Activated CD8-positive, alpha-beta memory T cell treated with anti-CD3 and anti-CD28 coated beads, Interleukin-2, amount 50 U/mL, for 4 hours (primary cell): ENCODE data around the gene ZBED4.
A peak's percentile ranks its signal among the peaks of the same experiment; 100 is the strongest.
"Not testable (repeated sequence)": the region's sequence is repeated elsewhere in the genome, so short reads cannot be mapped to it uniquely, and the experiment has no call there.

Experiments used
- DNase-seq: peaks from one replicate; pipeline ENCODE4 v3.0.0-alpha.2; 2020

Gene ZBED4, protein sequence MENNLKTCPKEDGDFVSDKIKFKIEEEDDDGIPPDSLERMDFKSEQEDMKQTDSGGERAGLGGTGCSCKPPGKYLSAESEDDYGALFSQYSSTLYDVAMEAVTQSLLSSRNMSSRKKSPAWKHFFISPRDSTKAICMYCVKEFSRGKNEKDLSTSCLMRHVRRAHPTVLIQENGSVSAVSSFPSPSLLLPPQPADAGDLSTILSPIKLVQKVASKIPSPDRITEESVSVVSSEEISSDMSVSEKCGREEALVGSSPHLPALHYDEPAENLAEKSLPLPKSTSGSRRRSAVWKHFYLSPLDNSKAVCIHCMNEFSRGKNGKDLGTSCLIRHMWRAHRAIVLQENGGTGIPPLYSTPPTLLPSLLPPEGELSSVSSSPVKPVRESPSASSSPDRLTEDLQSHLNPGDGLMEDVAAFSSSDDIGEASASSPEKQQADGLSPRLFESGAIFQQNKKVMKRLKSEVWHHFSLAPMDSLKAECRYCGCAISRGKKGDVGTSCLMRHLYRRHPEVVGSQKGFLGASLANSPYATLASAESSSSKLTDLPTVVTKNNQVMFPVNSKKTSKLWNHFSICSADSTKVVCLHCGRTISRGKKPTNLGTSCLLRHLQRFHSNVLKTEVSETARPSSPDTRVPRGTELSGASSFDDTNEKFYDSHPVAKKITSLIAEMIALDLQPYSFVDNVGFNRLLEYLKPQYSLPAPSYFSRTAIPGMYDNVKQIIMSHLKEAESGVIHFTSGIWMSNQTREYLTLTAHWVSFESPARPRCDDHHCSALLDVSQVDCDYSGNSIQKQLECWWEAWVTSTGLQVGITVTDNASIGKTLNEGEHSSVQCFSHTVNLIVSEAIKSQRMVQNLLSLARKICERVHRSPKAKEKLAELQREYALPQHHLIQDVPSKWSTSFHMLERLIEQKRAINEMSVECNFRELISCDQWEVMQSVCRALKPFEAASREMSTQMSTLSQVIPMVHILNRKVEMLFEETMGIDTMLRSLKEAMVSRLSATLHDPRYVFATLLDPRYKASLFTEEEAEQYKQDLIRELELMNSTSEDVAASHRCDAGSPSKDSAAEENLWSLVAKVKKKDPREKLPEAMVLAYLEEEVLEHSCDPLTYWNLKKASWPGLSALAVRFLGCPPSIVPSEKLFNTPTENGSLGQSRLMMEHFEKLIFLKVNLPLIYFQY

DNA sequence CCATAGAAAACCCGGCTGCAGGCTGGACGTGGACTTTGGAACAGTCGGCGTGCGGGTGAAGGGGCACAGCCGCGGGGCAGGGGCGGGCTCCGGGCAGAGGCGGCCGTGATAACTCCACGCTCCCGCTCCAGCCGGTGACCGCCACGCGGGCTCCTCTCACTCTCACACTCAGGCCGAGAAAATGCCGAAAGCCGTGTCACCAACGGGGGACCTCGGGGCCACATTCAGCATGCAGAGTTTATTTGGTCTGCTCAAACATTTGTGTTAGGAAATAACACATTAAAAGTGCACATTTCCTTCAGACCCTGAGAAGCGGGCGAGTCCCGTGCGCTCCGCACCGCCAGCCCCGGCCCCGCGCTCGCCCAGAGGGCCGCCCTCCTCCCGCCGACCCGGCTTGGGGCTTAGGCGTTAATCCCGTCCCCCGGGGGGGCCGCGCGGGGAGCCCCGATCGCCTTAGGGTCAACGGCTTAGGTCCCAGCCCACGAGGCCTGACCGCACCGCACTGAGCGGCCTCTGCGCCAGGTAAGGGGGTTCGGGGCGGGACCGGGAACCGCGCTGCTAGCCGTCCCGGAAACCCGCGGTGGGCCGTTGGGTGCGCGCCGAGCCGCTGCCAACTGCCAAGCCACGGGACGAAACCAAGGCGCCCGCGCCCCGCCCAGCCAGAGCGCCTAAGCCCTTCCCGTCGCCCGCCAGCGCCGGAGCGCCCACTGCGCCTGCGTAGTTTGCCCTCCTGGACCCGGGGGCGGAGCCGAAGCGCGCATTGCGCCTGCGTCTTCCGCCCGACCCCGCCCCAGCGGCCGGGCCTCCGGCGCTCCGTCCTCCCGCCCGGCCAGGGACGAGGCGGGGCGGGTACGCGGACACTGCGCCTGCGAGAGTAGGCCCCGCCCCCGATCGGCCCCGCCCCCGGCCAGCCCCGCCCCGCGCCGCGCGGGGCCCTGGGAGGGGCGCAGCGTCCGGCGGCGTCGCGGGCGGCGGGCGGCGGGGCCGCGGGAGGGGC, at the start of gene ZBED4:
TSS of gene ZBED4 (plus strand) at position 947 of the 997 bp plus-strand sequence. CDS start 29,819 bp downstream, outside the sequence.
- DNase-seq: peak; percentile 99

DNA sequence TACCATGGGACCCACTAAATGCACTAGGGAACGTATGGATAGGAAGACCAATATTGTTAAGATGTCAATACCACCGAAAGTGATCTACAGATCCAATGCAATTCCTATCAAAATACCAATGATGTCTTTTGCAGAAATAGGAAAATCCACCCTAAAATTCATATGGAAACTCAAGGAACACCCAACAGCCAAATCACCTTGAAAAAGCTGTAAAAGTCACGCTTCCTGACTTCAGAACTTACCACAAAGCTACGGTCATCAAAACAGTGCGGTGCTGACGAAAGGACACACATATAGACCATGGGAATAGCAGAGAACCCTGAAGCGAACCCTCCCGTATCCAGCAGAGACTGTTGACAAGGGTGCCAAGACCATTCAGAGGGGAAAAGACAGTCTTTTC, 46.5 kb upstream of the ZBED4 start:
- DNase-seq: no peak

DNA sequence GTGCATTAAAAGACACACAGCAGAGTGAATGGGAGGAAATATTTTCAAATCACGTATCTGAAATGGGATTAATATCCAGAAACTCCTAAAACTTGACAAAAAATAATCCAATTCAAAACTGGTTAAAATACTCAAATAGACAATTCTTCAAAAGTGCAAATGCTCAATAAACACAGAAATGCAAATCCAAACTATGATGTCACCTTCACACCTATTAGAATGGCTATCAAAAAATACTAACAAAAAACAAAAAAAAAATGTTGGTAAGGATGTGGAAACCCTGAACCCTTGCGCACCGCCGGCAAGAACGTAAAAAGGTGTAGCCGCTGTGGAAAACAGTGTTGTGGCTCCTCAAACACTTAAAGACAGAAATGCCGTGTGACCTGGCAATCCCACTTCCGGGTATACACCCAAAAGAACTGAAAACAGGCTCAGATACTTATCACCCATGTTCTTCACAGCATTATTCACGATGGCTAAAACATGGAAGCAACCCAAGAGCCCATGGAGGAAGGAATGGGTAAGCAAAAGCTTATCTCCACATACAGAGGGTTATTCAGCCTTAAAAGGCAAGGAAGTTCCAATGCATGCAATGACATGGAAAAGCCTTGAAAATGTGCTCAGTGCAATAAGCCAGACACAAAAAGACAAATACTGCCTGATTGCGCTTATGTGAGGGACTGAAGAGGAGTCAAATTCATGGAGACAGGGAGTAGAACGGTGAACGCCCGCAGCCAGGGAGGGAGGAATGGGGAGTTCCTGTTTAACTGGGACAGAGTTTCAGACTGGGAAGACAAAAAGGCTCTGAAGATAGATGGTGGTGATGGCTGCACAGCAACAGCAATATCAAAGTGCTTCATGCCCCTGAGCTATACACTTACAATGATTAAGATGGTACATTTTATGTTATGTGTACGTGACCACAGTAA, 45.6 kb upstream of the ZBED4 start:
- no peak for DNase-seq

DNA sequence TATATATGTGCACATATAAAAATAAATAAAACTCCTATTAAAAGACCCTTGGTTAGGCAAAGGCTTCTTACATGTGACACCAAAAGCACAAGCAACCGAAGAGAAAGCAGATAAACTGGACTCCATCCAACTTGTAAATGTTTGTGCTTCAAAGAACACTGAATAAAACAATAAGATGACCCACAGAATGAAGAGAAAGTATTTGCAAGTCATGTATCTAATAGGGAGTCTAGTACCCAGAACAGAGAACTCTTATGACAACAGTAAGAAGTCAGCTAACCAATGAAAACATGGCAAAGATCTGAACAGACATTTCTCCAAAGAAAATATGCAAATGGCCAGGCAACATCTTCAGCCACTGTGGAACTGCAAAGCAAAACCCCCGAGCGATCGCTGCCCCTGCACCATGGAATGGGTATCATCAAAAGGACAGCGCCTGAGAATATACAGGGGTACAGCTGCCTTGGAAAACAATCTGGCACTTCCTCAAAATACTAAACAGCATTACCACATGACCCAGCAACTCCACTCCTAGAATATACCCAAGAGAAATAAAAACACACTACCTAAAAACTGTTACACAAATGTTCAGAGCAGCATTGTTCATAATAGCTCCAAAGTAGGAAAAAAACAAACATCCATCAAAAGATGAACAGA, 43.2 kb upstream of the ZBED4 start:
- DNase-seq: no peak

DNA sequence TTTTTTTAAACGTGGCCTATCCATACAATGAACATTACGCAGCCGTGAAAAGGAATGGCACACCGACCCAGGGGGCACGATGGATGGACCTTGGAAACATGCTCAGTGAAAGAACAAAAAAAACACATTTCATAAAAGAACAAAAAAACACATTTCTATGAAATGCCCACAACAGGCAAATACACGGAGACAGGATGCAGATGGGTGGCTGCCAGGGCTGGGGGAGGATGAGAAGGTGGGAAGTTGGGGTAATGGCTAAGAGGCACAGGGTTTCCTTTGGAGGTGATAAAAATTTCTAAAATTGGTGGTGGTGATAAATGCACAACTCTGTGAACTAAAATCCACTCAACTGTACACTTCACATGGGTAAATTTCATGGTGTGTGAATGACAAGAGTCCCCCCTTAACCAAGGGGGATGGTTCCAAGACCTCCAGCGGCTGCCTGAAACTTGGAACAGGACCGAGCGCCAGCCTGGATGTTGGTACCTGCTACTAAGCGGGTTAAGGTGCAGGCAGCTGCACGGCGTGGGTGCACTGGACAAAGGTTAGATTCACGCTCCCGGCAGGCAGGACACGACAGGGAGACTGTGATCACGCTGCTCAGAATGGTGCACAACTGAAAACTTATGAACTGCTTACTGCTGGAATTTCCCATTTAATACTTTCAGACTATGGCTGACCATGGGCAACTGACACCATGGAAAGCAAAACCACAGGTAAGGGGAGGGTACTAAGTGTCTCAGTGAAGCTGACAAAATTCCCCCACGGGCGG, 42.4 kb upstream of the ZBED4 start:
- DNase-seq: no peak

DNA sequence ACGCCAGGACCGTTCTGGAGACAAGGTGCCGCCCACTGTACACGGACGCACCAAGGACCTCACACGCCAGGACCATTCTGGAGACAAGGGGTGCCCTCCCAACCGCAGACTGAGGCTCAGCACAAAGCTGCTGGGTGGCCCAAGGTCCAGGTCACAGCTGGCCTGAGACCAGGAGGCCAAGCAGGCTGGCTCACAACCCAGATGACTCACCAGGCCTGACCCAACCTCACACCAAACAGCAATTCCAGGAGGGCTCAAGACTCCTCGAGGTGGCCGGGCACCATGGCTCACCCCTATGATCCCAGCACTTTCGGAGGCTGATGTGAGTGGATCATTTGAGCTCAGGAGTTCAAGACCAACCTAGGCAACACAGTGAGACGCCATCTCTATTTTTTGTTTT, 40.8 kb upstream of the ZBED4 start:
- no peak for DNase-seq

DNA sequence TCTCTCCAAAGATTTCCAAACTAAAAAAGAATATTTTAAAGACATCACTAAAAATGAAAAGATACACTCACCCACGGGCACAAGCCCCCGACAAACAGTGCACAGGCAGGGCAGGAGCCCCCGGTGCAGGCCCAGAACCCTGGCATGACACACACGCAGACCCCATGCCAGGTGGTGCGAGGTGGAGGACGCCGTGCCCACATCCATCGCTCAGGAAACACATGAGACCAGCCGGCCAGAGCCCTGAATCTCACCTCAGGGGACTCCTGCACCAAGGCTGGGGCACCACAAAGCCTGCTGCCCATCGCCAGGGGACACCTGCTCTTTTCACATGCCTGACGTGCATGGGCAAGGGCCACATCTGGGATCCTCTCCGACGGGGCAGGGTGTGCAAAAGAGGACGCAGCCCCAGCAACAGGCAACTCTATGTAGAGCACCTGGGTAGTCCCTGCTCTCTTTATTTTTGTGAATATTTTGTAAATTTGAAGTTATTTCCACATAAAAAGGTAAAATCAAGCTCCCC, 39.4 kb upstream of the ZBED4 start:
- no peak for DNase-seq

DNA sequence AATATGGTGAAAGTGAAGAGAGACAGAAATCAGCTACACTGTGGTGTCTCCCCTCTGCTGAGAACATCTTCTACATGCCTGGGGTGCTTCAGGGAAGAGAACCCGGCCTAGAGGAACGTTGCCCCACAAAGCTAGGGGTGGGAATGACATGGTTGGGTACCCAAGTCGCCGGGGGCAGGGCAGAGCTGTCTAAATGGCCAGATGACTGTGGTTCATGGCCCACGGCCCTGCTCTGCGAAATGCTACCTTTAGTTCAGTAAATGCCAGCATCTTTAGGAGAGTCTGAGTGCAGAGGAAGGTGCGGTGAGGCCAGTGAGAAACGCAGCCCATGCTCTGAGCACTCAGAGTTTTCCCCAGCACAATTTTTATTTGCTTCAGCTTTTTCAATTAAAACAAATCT, 38.8 kb upstream of the ZBED4 start:
- DNase-seq: no peak

DNA sequence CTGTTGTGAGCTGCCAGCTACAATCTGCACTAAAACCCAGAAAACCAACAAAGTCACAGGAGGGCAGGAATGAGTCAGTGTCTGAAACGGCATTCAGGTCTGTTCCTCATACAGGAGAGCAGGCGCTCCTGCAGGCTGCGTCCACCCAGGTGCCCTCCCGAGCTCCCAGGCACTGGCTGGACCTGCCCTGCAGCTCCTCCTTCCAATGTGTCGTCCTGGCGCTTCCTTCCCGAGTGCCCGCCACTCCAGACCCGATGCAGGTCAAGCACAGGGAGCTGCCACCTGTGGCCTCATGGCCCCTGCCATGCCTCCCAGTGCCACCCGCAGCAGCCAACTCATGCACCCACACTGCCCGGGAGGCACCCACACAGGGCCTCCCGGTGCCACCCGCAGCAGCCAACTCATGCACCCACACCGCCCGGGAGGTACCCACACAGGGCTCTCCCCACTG, 38.0 kb upstream of the ZBED4 start:
- DNase-seq: no peak

DNA sequence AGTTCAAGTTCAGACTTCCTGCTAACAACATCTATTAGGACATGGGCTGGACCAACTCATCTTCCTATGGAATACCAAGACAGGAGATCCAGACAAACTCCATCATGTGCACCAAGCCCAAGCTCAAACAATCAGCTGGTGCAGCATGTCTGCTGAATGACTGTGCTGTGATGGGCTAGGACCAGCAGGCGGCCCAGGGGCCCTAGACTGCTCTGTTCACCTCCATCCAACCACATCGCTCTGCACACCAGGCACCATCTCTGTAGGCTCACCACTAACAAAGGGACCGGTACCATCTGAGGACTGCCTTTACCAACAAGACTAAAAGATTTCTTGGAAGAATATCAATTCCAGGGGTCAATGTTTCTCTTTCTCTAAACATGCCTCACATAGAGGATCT, 36.3 kb upstream of the ZBED4 start:
- no peak for DNase-seq

DNA sequence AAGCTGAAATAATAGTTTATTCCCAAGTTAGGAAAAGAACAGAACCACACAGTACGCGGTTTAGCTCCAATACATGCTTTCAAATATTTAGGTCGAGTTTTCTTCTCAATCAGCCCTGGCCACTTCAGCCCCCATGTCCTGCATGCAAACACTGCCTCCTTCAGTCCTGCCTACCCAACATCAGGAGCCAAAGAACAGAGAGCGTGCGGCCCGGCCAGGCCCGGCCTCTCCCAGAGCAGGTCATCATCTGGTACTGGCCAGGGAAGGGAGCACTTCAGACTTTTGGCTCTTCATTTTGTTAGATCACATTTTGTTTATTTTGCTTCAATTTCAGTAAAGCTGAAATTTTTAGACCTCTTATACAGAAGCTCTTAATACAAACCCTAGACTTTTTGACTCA, 32.7 kb upstream of the ZBED4 start:
- no peak for DNase-seq

DNA sequence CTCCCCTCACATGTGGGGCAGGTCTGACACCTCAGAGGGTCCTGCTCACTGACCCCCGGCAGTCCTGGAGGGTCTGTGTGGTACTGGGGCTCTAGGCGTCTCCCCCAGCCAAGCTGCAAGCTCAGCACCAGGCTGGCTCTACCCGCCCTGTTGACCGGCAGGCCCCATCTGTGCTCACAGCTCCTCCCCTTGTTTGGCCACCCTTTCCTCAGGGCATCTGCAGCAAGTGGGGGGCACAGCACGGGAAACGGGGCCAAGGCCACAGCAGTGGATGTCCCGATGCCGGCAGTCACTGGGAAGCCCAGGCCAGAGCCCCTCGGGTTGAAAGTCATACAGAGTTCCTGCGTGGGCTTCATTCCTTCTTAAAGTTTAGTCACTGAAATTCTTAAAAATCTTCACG, 31.9 kb upstream of the ZBED4 start:
- not testable (repeated sequence) for DNase-seq

DNA sequence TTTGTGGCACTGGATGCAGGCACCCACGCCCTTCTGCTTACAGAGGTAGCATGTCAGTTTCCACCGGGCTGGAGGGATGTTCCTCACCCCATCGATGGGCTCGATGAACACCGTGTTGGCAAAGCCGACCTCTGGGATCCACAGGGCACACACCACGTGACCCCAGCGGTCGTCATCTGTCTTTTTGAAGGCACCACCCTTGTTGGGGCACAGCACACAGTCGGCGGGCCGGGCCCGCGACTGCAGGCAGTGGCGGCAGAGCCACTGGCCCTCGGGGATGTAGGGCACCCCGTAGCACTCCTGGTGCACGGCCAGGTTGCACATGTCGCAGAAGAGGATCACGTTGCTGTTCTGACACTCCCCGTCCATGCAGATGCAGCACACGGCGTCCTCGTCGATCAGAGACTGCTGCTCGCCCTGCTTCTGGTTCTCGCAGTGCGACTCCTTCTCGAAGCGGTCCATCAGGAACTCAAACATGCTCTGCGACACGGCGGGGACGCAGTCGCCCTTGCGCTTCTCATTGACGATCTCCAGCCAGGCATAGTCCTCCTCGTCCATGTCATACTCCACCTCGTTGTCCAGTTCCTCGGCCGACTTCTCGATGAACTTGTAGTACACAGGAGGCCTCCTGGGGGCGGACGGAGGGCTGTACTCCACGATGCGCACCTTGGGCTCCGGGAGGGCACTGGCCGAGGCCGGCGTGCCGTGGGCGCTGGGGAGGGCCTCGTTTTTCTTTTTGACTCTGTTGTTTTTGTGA, 30.2 kb upstream of the ZBED4 start:
- DNase-seq: no peak

DNA sequence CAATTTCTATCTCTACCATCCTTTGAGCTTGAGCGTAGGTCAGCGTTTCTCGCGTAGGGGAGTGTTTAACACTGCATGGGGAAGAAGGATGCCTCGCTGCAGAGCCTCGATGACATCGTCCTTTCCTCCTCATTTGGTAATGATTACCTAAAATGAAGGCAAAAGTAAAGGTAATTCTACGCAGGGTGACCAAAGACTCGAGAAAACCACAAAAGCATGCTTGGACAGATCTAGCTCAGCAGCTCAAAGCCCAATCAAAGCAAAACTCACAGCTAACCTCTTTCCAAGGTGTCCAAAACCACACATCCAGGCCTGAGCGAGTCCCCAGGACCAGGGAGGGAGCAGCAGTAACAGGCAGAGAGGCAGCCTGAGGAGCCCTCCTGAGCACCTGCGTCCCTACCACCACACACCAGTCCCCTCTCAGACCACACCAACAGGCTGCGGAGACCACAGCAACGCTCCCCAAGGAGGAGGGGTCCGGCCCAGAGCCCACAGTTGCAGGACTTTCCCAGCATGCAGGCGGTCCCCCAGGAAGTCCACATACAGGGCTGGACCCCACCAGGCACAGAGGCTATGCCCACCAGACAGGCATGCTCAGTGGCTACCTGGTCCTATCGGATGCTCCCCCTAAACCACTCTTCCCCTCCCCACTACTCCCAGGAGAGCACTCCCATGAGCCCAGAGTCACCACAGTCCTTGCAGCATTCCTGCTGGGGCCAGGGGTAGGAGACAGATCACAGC, 29.3 kb upstream of the ZBED4 start:
- no peak for DNase-seq

DNA sequence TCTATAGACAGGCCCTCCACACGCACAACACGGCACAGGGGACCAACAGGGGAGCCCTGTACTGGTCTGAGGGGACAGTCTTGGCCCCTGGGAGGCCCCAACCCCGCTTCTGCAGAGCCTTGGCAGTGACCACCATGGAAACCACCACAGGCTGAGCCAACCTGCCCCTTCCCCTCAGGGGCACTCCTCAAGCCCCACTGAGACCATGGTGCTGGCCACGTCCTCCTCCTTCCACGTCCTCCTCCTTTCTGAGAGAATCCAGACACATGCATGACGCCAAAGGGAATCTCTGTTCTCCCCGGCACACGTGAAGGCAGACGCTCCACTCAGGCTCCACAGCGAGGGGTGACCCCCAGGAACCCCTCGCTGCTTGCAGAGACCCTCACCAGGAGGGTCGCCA, 28.7 kb upstream of the ZBED4 start:
- no peak for DNase-seq

DNA sequence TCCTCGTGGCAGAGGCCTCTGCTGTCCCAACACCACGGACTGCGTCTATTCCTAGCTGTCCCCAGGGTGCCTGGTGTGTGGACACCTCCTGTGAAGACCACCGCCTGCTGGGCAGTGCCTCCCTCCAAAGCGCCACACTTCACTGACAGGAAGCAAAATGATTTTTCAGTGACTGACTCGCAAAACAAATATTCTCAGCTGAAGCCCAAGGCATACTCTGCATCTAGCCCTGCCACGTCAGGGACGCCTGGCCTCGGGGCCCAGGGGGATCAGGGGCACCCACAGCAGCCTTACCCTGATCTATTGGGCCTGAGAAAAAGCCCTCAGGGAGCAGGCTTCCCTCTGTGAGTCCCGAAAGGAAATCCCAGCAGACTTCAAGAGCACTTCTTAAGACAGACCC, 28.2 kb upstream of the ZBED4 start:
- DNase-seq: no peak

DNA sequence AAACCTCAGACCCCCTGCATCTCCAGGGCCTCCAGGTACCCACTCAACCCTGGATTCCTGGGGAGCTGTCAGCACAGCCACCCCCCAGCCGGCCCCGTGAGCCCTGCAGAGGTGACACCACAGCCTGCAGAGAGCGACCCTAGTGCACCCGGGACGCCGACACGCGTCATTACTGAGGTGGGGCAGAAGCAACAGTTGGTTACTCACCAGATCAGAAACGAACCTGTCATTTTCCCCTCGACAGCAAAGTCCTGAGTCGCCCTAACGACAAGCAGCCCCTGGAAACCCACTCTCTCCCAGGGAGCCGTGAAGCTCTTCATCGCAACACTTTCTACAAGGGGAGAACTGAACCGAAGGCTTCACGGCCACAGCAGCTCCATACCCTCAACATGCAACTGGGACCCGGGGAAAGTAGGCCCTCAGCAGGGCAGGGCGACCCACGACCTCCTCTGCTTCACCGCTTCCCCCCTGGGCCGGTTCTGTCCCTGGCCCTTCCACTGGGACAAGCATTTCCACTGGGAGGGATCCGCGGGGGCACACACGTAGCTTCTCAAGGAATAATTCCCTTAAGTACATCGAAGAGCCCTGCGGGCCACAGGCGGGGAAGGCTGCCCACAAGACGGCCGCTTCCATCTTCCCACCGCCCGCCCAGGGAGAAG, 27.6 kb upstream of the ZBED4 start:
- DNase-seq: peak; percentile 78
